HG03097 (cell line): ENCODE results near the gene REXO1.
"Not testable (repeated sequence)": the region's sequence is repeated elsewhere in the genome, so short reads cannot be mapped to it uniquely, and the experiment has no call there.

ENCODE experiments used
- ATAC-seq: cut with Tn5 transposase; IDR thresholded peaks from one replicate; pipeline ENCODE4 v1.9.1; 2021; ENCODE audit not compliant: unreplicated experiment, low FRiP score

The REXO1 gene

DNA sequence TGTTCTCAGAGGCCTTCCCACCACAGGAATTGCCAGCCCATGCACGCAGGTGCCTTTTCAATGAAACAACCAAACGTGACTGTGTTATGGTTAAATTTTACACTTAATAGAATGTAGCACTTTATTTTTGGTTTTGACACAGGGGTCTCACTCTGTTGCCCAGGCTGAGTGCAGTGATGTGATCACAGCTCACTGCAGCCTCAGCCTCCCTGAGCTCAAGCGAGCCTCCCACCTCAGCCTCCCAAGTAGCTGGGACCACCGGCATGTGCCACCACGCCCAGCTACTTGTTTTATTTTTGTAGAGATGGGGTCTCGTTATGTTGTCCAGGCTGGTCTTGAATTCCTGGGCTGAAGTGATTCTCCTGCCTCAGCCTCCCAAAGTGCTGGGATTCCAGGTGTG is 43.4 kb downstream of the REXO1 start:
- no peak for ATAC-seq

DNA sequence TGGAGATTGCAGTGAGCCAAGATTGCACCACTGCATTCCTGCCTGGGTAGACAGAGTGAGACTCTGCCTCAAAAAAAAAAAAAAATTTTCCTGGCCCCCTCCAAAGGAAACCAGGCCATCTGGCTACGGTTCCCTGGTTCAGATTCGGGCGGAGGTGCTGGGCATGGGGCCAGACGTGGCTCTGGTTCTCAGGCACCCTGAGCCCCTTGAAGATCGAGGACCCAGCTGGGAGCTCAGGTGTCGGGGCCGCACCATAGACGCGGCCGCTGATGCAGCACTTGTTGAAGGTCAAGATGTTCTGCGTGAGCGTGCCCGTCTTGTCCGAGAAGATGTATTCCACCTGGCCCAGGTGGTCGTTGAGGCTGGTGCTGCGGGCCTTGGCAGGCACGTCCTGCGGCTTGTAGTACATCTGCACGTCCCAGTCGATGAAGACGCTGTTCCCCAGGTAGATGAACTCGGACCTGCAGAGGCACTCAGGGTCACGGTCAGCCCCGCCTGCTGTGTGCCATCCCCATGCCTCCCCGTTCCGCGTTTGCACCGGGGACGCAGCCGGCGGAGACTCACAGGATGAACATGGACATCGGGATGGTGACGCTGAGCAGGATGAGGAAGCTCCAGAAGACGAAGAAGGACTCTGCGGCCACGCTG is 48.5 kb downstream of the REXO1 start:
- no peak for ATAC-seq

DNA sequence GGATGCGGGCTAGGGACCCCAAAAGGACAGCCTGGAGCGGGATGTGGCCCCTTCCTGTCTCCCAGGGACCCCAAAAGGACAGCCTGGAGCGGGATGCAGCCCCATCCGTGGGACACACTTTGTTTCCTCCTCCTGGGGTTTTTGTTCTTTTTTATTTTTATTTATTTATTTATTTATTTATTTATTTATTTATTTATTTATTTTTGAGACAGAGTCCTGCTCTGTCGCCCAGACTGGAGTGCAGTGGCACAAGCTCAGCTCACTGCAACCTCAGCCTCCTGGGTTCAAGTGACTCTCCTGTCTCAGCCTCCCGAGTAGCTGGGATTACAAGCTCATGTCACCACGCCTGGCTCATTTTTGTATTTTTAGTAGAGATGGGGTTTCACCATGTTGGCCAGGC is 51.0 kb downstream of the REXO1 start:
- not testable (repeated sequence) for ATAC-seq

DNA sequence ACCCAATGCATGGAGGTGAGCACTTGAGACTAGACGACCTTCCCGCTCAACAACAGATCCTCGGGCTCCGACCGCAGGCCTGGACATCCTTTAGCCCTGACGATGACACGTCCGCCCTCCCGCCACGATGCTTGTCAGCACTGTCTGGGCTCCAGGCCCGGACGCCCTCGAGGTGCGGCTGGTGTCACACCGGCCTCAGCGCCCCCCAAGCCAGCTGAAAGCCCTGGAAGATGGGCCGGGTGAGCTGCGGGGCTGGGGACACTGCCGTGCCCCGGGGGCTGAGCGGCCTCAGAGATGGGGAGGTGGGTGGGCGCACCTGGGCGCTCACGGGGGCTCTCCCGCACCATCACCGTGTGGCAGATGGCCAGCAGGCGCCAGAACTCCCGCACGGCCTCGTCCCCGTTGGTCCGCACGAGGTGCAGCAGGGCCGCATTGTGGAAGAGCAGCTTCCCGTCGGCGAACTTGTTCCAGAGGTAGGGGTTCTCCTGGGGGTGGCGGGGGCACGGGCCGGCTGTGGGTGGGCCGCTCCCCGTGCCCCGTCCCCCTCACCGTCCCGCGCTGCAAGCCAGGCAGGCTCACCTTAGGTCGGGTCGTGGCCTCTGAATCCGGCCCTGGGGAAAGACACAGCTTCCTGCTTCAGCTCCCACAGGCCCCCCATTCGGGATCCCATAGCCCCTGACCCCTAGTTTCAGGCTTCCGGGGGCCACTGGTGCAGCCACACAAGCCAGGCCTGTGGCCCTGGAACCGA is 51.7 kb downstream of the REXO1 start:
- no peak for ATAC-seq

DNA sequence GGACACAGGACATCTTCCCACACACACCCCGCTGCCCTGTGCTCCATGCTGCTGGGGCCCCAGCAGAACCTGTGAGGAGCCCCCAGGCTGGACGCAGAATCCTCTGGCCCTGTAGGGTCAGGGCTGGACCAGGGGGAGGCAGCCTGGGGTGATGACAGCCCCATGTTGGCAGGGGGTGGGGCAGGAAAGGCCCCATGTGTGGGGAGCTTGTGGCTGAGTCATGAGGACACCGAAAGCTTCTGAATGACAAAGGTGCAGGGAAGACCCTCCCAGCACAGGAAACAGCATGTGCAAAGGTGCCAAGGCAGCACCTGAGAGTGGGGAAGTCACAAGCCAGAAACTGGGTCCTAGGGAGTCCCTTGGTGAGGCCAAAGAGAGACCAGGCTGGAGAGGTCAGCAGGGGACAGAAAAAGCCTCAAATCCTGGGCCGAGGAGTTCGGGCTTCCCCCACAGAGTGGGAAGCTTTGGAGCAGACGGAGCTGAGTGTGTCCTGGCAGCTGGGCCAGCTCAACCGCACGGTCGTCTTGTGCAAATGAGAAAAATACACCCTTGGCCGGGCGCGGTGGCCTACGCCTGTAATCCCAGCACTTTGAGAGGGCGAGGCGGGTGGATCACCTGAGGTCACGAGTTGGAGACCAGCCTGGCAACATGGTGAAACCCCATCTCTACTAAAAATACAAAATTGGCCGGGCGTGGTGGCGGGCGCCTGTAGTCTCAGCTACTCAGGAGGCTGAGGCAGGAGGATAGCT is 53.7 kb downstream of the REXO1 start:
- no peak for ATAC-seq

DNA sequence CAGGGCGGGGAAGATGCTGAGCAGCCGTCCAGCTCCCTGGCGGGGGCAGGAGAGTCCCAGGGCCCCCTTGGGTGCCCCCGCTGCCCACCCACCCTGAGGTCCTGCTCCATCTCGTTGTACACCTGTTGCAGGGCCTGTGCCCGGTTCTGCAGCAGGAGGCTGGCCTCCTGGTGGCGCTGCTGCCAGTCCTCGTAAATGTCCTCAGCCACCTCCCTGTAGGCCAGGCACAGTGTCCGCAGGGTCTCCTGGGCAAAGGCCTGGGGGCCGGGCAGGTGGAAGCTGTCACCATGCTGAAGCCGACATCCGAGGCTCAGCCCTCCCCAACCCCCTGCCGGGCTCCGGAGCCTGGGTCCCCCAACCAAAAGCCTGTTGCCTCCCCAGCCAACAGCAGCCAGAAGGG is 56.4 kb downstream of the REXO1 start:
- no peak for ATAC-seq

DNA sequence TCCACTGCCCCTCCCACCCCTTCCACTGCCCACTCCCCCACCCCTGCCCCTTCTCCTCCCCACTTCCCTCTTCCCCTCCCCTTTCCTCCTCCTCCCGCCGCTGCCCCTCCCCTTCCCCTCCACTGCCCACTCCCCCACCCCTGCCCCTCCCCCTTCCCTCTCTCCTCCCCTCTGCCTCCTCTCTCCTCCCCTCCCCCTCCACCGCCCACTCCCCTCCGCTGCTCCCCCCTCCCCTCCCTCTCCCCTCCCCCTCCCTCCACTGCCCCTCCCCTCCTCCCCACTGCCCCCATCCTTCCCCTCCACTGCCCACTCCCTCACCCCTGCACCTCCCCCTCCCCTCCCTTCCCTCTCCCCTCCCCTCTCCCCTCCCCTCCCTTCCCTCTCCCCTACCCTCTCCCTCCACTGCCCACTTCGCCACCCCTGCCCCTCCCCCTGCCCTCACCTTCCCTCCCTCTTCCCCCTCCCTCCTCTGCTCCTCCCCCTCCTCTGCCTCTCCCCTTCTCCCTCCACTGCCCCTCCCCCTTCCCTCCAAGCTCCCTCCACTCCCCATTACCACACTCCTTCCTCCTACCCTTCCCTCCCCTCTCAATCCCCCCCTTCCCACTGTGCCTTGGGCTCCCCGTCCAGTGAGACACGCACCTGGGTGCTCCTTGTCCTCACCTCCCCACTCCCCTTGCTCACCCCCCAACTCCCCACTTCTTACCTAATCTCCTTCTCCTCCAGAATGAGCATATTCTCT is 58.1 kb downstream of the REXO1 start:
- no peak for ATAC-seq

DNA sequence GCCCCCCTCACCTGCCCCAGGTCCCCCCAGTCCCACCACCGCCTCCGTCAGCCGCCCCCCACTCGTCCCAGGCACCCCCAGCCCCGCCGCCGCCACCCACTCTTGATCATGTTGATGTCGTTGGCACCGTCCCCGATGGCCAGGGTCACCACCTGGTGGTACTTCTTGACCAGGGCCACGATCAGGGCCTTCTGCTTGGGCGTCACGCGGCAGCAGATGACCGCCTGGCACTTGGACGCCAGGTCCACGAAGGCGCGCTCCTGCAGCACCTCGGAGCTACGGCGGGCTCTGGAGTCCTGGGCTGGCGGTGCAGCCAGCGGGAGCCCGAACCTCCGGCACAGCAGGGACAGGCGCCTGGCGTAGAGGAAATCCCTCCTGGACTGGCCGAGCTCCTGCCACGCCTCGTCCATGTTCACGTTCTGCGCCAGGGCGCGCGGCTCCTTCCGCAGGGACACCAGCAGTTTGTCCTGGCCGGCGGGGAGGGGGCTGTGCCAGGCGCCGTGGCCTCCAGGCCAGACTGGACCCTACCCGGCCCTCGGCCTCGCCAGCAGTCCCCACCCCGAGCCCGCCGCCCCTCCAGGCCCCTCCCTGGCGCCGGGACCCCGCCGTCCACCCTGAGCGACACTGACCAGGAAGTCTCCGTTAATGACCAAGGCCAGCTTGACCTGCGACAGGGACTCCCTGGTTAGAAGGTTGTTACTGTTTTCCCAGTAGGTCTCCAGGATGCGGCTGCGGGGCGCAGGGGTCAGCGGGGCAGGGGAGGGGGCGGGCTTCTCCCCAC is 58.8 kb downstream of the REXO1 start:
- no peak for ATAC-seq

DNA sequence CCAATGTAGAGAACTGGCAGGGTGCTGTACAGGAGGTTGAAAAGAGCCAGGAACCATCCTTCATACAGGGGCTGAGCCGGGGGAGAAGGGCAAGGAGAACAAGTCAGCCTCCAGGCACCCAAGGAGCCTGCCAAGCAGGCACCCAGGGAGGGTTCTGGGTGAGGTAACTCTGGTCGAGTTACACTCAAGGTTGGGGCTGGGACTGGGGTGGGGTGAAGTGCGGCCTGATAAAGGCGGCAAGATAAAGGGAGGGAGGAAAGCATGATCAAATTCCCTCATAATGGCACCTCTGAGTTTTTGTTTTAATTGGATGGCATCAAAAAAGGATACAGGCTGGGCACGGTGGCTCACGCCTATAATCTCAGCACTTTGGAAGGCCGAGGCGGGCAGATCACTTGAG is 61.2 kb downstream of the REXO1 start:
- no peak for ATAC-seq

DNA sequence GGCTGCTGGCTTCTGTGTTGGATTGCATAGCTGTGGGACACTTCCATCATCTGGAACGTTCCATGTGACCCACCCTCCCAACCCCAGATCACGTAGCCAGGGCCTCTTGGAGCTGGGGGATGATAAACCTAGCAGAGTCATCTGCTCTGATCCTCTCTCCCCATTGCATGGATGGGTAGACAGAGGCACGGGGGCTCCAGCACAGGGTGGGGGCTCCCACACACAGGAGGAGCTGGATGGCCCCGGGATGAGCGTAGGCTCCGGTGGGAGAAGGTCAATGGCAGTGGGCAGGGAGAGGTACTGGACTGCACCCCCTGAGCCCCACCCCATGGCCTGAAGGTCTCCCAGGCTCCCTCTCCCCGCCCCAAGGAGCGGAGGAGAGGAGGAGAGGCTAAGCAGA is 61.6 kb downstream of the REXO1 start:
- no peak for ATAC-seq

DNA sequence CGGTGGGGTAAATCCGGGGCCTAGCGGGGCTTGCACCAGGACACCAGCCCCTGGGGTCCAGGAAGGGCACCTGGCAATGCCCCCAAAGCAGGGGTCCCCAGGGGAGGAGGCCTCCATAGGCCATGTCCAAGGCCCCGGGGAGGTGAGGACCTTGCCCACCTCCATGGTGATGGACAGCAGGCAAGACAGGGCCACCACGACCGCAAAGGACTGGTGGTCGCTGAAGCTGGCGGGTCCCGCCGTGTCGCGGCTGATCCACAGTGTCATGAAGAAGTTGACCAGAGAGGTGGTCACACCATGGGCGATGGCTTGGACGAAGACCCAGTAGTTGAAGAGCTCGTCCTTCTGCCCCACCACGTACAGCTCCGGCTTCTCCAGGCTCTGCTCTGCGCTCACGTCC is 63.0 kb downstream of the REXO1 start:
- ATAC-seq: no peak

DNA sequence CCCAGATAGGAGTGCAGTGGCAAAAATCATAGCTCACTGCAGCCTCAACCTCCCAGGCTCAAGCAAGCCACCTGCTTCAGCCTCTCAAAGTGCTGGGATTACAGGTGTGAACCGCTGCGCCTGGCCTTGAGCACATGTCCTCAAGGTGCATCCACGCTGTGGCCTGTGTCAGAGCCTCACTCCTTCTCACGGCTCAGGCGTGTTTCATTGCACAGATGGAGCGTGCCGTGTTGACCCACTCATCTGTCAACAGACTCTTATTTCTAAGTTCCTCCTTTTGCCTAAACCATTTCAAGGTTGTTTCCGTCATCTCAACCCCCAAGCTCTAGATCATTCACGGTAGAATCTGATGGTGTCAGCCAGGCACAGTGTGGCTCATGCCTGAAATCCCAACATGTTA is 64.4 kb downstream of the REXO1 start:
- ATAC-seq: no peak

DNA sequence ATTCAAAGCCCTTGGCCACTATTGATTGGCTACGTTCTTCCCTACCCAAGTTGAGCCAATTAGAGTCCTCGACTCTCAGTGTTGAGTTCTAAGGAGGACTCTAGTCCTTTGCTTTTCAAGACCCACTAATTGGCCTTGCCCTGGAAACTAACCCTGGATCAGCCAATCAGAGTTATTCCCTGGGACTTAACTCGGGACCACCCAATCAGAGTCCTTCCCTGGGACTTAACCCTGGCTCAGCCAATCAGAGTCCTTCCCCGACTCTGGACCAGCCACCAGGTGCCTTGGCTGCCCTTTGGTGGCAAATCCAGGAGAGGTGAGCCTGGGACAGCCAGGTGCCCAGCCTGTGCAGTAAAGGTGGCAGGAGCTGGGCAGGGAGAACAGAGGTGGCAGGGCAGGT is 64.9 kb downstream of the REXO1 start:
- no peak for ATAC-seq

DNA sequence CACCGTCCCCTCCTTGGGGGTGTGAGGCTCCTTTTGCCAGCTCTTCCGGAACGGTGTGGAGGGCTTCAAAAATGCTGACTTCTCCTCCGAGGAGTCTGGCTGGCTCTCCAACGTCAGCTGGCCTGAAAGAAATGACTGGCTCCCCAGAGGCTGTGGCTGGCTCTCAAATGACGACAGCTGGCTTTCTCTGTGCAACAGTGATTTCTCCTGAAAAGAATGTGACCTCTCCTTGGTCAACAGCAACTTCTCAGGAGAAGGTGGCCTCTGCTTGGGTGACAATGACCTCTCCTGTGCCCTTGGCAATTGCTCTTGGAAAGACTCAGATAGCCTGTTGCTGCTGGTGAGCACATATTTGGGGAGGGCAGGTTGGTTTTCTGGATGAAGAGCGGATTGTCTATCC is 65.8 kb downstream of the REXO1 start:
- no peak for ATAC-seq

DNA sequence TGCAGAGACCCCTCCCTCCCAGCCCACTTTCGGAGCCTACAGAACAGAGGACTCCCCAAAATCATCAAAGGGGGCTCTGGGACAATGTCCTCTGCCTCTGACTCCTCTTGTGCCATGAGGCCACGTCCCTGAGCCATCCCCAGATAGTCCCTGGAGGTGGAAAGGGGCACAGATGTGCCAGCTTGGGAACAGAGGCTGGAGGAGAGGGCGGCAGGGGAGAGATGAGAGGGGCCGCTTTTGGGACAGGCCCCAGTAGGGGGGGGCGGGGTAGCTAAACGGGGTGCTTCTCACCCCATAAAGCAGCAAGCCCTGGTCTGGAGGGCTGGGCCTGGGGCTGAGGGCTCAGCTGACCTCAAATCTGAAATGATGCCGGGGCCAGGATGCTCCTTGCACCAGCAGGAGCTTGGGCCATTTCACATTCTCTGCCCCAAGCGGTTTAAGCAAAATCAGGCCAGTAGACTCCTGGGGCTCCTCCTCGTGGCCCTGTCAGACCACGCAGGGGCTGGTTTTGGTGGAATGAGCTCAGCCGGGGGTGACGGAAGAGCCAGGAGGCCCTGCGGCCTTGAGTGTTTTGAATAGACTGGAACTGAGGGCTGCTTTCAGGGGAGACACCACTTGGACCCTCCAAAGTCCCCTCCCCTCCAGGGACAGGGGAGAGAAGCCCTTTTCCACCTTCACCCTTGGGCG is 67.9 kb downstream of the REXO1 start:
- ATAC-seq: no peak

DNA sequence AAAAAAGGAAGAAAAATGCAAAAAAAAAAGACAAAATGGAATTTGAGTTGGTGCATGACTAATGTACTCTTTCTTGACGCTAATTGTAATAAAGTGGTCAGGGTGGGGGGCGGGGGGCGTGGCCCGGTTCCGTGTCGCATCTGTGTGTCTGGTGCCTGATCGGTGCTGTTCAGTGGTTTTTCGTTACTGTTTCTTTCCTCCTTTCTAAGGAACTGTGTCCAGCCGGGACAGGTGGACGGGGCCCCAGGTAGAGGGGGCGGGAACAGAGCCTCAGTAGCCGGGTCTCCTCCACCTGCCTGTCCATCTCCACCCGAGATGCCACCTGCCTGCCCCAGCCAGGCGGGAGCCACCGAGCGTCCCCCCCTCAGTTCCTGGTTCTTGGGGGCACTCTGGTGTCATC is 68.7 kb downstream of the REXO1 start:
- no peak for ATAC-seq

DNA sequence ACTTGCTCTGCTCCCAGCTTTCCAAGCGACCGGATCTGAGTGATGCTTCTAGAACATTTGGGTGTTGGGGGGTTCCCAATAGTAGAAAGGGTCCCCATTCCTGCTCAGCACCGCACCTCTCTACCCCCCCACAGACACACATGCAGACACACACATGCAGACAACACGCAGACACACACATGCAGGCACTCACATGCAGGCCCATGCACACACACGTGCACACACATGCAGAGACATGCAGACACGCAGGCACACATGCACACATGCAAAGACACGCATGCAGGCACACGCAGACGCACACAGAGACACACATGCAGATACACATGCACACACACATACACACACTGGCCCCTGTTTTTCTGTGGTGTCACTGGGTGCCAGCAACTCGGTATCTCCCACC is 71.1 kb downstream of the REXO1 start:
- ATAC-seq: no peak

DNA sequence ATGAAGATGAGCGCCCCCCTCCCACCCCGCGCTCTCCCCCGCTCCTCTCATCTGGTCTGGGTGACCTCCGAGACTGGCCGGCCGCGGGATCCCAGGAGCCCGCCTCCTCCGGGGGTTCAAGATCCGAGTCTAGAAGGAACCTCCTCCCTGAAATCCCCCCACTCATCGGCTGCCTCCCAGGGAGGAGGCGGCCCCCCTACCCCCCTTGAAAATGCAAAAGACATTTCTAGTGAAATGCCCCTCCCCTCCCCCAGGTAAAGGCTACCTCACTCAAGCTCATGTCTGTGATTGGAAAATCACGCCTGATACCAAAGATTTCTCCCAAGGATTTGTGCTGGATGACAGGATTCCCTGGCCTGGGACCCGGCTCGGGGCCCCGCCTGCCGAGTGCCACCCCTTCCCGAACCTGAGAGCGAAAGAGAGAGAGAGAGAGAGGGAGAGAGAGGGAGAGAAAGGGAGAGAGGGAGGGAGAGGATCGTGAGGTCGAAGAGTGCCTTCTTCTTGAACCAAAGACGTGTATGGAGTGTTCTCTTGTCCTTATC is 71.6 kb downstream of the REXO1 start:
- ATAC-seq: no peak

DNA sequence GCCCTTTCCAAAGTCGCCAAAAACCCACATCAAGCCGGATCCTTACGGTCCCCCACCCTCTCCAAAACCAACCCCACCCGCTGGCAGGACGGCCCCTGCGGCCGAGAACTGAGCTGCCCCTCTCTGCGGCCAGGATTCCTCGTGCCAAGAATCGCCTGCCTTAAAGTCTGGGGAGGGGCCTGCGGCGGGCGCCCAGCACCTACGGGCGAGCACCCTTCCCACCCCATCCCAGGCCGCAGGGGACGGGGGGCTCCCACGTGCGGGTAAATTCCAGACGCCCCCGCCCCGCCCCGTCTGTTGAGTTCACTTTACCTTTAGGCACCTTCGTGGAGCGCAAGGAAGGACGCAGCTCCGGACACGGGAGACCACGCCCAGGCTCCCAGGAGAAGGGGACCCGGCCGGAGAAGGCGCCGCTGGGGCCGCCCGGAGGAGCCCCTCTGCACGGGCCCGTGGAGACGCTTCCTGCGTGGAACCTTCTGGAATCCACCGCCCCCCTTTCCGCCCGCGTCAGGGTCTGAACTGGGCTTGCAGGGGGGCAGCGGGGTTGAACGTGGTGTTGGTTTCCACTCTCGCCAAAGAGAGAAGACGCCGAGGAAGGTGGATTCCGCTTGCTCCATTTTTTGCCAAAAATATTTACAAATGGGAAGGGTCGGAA is 72.2 kb downstream of the REXO1 start:
- no peak for ATAC-seq
